H7 (cell line): ENCODE data around the gene ZMYND10. TPM values are rescaled to one million over a fixed set of nuclear protein-coding genes. Genes with fewer than 3 reads are reported as not detected.

Source experiments
- DNase-seq: peaks from one replicate; pipeline ENCODE4 v3.0.0; 2012
- H3K27me3 ChIP-seq: 2 replicates; pipeline ENCODE4 v1.6.0; 2011; ENCODE audit warnings: mild to moderate bottlenecking, low read length; ENCODE audit not compliant: control insufficient read depth, insufficient read depth
- H3K36me3 ChIP-seq: replicated peaks from 2 replicates; pipeline ENCODE4 v1.5.1; 2011; ENCODE audit warnings: low read length; ENCODE audit not compliant: control insufficient read depth, insufficient read depth
- H3K4me3 ChIP-seq: 2 replicates; pipeline ENCODE4 v1.5.1; 2011; ENCODE audit warnings: low read depth, mild to moderate bottlenecking, control low read depth, low read length, moderate library complexity; ENCODE audit not compliant: insufficient read depth
- total RNA-seq: library from RNA; depleted of rRNA; stranded (reverse); fragments of >200 nt; shearing (Covaris generic); gene quantifications from 2 replicates; pipeline ENCODE4 v1.2.3, GENCODE V29; 2014; rRNA removed

Gene ZMYND10
- 1.1 and 1.3 TPM in 2 replicates for total RNA-seq

- Histone ChIP-seq H3K27me3 (peaks cover 36% of the 10 kb centered on the region), H3K36me3 (peaks cover 8% of the 10 kb centered on the region), H3K4me3 (peak within 1 kb of the TSS; percentile 47)
- peak; percentile 100 for DNase-seq
Observed at GRCh38 chr3:50345586-50346234, at the start of gene ZMYND10. Gene ZMYND10 (minus strand): TSS chr3:50345732. CDS start chr3:50345579, 153 bp downstream.

DNA sequence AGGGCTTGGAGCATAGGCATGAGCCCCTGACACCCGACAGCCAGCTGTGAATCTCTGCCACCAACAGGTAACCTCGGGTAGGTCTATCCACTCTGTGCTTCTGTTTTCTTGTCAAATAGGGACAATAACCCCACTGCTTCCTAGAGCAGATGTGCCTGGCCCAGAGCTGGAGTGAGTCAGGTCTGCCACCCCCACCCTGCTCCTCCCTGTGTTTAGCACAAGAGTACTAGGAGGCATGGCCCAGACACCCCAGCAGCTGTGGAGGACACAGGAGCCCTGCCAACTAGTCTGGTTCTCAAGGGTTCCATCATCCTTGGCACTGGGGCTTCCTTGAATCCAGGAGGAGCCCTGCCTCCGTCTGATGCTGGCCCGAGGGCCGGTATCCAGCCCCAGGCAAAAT is 47.5 kb upstream of the ZMYND10 start:
- H3K36me3 ChIP-seq = no peaks in the 10 kb centered on the region
- no peaks in the 10 kb centered on the region for H3K27me3 ChIP-seq
- no peak overlapping the region for H3K4me3 ChIP-seq
- DNase-seq = no peak

DNA sequence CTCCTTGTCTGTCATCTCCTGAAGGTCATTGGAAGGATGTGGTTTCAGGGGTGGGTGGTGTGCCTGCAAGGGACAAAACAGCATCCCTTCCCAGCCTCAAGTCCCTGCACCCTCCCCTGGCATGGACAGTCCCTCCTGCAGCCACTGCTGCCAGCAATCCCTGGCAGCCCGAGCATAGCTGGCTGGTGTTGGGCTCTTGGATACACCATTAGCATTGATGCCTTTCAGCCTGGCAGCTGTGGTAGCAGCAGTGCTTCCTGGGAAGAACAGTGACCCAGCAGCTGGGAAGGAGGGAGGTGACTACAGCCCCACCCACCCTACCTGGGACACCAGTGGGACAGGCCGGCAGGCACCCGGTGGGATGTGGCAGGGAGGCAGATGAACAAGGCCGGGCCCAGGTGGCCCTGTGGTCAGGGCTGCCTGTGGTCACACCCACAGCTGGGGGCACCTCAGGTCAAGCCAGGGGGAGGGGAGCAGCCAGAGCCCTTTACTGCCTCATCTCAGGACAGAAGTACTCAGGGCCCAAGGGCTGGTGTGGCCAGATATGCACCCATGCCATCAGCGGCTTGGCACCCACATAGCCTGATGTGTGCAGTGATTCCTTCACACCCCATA is 46.7 kb upstream of the ZMYND10 start:
- Histone ChIP-seq H3K36me3 (no peaks in the 10 kb centered on the region), H3K27me3 (no peaks in the 10 kb centered on the region)
- DNase-seq = no peak

DNA sequence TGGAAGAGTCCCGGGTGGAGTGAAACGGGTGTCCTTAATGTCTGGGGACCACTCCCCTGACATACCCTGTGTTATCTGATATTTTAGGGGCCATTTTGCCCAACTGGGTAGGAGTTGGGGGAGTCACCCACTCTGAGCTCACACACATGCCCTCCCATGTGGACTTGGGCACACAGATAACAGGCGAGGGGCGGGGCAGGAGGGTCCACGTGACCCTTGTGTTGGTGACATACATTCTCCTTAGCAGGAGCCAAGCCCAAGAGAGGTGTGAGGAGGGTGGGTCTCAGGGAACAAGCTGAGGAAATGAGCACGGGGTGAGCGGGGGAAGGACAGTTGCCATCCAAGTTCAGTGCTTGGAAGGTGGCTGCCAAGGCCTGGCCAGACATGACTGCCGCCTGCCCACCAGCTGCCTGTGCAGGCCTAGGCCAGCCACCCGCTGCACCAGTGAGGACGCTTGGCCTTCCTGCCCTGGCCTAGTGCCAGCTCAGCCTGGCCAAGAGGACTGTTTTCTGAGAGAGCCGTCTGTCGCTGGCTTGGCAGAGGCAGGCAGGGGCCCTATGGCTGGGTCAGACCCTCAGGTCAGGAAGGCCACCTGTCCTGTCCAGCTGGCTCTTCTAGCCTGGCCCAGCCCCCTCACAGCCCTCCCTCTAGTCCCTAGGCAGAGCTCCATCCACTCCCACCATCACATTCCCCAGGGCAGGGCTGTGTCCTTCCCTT is 45.1 kb upstream of the ZMYND10 start:
- no peaks in the 10 kb centered on the region for H3K27me3 ChIP-seq
- no peaks in the 10 kb centered on the region for H3K36me3 ChIP-seq
- no peak overlapping the region for H3K4me3 ChIP-seq
- DNase-seq = no peak

More for the DNA sequence above, 46.7 kb upstream of the ZMYND10 start:
- no peak overlapping the region for H3K4me3 ChIP-seq

- no peak overlapping the region for H3K4me3 ChIP-seq
- DNase-seq = no peak
- H3K27me3 ChIP-seq = no peaks in the 10 kb centered on the region
- H3K36me3 ChIP-seq = no peaks in the 10 kb centered on the region
Observed at GRCh38 chr3:50389414-50389767, 43.9 kb upstream of the ZMYND10 start.

GRCh38 chr3:50388720-50389413 is 43.3 kb upstream of the ZMYND10 start:
- no peak overlapping the region for H3K4me3 ChIP-seq
- H3K27me3 ChIP-seq = no peaks in the 10 kb centered on the region
- H3K36me3 ChIP-seq = no peaks in the 10 kb centered on the region
- no peak for DNase-seq

DNA sequence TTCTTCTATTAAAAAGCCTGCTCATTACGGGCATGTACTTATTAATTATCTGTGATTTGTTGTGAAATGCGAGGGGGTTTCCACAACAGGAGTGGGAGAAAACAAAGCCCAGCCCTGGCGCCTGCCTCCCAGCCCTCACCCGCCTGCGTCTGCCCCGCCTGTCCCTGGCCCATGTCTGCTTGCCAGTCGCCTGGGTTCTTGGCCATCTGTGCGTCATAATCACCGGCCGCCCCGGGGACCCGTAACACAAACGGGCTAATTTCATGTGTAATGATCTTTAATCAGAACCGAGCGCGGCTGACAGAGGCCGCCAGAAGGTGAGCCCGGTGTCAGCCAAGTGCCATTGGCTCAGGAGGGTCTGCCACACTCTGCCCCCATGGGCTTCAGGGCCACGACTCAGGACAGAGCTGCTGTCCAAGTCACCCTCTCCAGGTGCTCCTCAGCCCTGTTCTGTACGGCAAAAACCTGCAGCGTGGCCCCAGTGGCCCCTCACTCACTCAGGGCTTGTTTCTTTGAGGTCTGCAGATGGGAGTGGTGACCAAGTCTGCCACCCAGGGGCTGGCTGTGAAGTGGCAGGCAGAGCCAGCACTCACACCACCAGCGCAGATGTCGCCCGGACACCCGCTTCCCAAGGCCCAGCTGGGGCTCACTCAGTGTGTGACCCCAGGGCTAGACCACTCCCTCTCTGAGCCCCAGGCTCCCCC is 42.6 kb upstream of the ZMYND10 start:
- Histone ChIP-seq H3K27me3 (no peaks in the 10 kb centered on the region), H3K4me3 (no peak overlapping the region), H3K36me3 (no peaks in the 10 kb centered on the region)
- DNase-seq = peak; percentile 96

GRCh38 chr3:50385754-50386153 is 40.2 kb upstream of the ZMYND10 start:
- H3K27me3 ChIP-seq = no peaks in the 10 kb centered on the region

GRCh38 chr3:50383750-50384149 is 38.2 kb upstream of the ZMYND10 start:
- Histone ChIP-seq H3K27me3 (no peaks in the 10 kb centered on the region), H3K4me3 (no peak overlapping the region), H3K36me3 (no peaks in the 10 kb centered on the region)
- DNase-seq = no peak

More at GRCh38 chr3:50385754-50386153, 40.2 kb upstream of the ZMYND10 start:
- DNase-seq = no peak
- no peak overlapping the region for H3K4me3 ChIP-seq
- H3K36me3 ChIP-seq = no peaks in the 10 kb centered on the region

DNA sequence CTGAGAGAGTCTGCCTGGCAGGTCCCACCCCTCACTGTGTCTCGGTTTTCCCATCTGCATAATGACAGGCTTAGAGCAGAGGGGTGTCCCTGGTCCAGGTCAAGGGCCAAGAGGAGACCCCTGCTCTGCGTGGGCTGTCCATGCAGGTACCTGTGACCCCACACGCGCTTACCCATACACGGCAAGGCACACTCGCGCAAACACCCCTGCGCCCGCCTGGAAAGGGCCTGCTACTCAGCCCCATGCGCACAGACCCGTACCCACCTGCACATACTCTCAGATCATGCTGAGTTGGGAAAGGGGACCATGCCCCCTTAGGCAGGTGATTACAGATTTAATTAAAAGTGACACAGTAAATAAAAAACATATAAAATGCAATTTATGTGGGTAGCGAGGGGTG is 37.2 kb upstream of the ZMYND10 start:
- Histone ChIP-seq H3K4me3 (no peak overlapping the region), H3K36me3 (no peaks in the 10 kb centered on the region), H3K27me3 (no peaks in the 10 kb centered on the region)
- DNase-seq = no peak

GRCh38 chr3:50381383-50381782 is 35.9 kb upstream of the ZMYND10 start:
- Histone ChIP-seq H3K27me3 (no peaks in the 10 kb centered on the region), H3K4me3 (no peak overlapping the region), H3K36me3 (no peaks in the 10 kb centered on the region)
- no peak for DNase-seq

DNA sequence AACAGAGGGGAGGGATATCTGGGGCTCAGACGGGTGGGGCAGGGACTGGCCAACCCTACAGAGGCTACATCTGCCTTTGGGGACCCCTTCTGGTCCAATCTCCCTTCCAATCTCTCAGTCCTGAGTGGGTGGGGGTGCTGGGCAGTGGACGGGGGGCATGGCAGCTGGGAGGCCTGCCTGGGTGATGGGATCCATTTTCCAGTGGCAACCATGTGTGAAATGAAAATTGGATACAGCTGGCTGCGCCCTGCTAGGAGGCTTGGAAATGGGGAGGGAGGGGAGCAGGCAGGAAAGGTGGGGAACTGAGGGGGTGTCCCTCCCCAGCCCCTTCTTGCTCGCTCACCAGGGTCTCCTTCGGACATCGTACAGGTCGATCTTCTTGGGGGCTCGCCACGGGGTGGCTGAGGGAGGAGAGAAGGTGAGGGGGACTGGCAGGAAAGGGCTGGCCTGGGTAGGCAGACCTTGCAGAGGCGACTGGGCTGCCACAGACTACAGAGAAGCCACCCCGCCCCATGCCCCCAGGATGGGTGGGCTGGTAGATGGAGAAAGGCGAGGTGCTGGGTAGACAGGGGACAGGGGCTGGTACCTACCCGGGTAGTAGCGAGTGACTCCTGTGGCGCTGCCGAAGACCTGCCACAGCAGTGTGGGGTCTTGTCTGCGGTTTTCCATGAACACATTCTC is 35.0 kb upstream of the ZMYND10 start:
- Histone ChIP-seq H3K4me3 (no peak overlapping the region), H3K27me3 (no peaks in the 10 kb centered on the region), H3K36me3 (no peaks in the 10 kb centered on the region)
- no peak for DNase-seq

- DNase-seq = no peak
Observed at GRCh38 chr3:50378757-50379156, 33.2 kb upstream of the ZMYND10 start.

GRCh38 chr3:50378024-50378423 is 32.5 kb upstream of the ZMYND10 start:
- Histone ChIP-seq H3K4me3 (no peak overlapping the region), H3K27me3 (no peaks in the 10 kb centered on the region), H3K36me3 (no peaks in the 10 kb centered on the region)
- DNase-seq = peak; percentile 86

More at GRCh38 chr3:50378757-50379156, 33.2 kb upstream of the ZMYND10 start:
- no peaks in the 10 kb centered on the region for H3K36me3 ChIP-seq
- no peaks in the 10 kb centered on the region for H3K27me3 ChIP-seq
- H3K4me3 ChIP-seq = no peak overlapping the region
